Measurements from ENCODE around the gene ANXA2.

ANXA2 gene

GRCh38 chr15:60384053-60384452 is 13.7 kb downstream of the ANXA2 start:
- TF ChIP-seq CTCF (IDR thresholded peaks at IDR 0.05; ENCODE audit: insufficient read depth, low read depth, low read length, missing control alignments), result no peak
- H3K4me3 ChIP-seq (ENCODE audit: low read depth, low read length), result no peak overlapping the region
- DNase-seq (ENCODE audit: low read depth), result no peak

- TF ChIP-seq CTCF (IDR thresholded peaks at IDR 0.05; ENCODE audit: insufficient read depth, low read depth, low read length, missing control alignments), result no peak
- DNase-seq (ENCODE audit: low read depth), result no peak
- no peak overlapping the region for H3K4me3 ChIP-seq (ENCODE audit: low read depth, low read length)
These were observed 14.8 kb downstream of the ANXA2 start for GRCh38 chr15:60382773-60383674.

GRCh38 chr15:60381148-60381788 is 16.5 kb downstream of the ANXA2 start:
- no peak for TF ChIP-seq CTCF (IDR thresholded peaks at IDR 0.05; ENCODE audit: insufficient read depth, low read depth, low read length, missing control alignments)
- no peak for DNase-seq (ENCODE audit: low read depth)
- no peak overlapping the region for H3K4me3 ChIP-seq (ENCODE audit: low read depth, low read length)

GRCh38 chr15:60379525-60380274 is 18.1 kb downstream of the ANXA2 start:
- DNase-seq (ENCODE audit: low read depth), result no peak
- TF ChIP-seq CTCF (IDR thresholded peaks at IDR 0.05; ENCODE audit: insufficient read depth, low read depth, low read length, missing control alignments), result no peak
- no peak overlapping the region for H3K4me3 ChIP-seq (ENCODE audit: low read depth, low read length)

GRCh38 chr15:60379185-60379524 is 18.6 kb downstream of the ANXA2 start:
- no peak for DNase-seq (ENCODE audit: low read depth)
- H3K4me3 ChIP-seq (ENCODE audit: low read depth, low read length), result no peak overlapping the region
- no peak for TF ChIP-seq CTCF (IDR thresholded peaks at IDR 0.05; ENCODE audit: insufficient read depth, low read depth, low read length, missing control alignments)

GRCh38 chr15:60376677-60377095 is 21.1 kb downstream of the ANXA2 start:
- H3K4me3 ChIP-seq (ENCODE audit: low read depth, low read length), result no peak overlapping the region
- TF ChIP-seq CTCF (IDR thresholded peaks at IDR 0.05; ENCODE audit: insufficient read depth, low read depth, low read length, missing control alignments), result no peak
- DNase-seq (ENCODE audit: low read depth), result no peak
